DMS 273 (cell line): ENCODE measurements around the gene NAV2.
A peak's percentile ranks its signal among the peaks of the same experiment; 100 is the strongest.
"Not testable (repeated sequence)": the region's sequence is repeated elsewhere in the genome, so short reads cannot be mapped to it uniquely, and the experiment has no call there.

Experiments used
- DNase-seq: peaks from one replicate; lab custom pipeline; 2025; ENCODE audit not compliant: unreplicated experiment; lab: John Stamatoyannopoulos, UW

NAV2 gene

DNA sequence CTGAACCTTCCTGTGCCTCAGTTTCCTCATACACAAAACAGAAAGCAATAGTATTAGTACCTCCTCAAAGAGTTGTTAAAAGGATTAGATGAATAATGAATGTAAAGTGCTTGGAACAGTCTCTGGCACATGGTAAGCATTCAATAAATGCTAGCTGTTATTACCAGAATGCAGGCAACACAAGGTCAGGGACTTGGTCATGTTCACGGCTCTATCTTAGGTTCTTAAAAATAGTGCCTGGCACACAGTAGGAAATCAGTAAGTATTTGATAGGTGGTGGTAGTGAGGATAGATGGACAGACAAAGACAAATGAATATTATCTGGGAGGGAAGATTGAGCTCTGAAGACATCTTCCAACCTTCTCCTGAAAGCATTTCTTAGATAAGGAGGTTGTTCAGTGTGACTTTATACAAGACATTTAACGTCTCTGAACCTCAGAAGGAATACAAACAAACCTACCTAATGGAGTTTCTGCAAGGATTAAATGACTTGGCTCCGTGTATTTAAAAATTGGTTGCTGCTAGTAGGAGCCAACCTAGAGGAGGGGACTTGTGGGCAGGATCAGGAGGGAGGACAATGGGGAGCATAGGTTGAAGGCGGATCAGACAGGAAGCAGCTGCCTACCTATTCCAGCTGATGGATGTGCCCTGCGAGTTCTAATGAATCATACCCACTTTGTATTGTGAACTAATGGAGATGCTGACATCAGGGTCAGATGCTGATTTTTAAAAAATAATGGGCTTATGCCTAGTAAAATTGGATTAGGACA is 353.6 kb downstream of the NAV2 start:
- no peak for DNase-seq

DNA sequence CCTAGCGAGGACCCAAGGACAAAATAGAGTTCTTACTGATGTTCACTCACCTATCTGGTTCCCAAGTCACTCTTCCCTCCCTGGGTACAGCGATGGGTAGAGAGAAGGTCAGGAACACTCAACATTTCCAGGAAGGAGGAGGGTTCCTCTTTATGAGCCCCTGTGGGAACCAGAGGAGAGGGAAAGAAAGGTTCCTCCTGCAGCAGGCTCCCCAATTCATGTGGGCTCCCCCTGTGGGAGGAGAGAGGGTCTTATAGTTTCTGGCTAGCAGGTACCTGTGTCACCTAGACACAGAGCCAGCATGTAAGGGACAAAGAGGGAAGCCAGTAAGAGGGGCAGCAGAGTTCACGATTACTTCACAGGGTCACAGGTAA is 354.1 kb downstream of the NAV2 start:
- no peak for DNase-seq

DNA sequence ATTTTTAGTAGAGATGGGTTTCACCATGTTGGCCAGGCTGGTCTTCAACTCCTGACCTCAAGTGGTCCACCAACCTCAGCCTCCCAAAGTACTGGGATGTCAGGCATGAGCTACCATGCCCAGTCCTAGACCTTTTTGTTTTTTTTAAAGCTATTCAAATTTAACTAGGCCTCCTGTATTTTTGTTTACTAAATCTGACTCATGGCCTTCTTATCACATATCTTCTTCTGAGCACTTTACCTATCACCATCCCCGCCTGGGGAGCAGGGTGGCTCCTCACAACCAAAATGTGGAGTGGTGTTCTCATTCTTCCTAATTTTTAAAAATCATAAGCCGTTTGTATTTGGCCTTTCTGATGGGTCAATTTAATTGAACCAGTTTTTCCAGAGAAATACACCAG is 355.0 kb downstream of the NAV2 start:
- DNase-seq, result no peak

DNA sequence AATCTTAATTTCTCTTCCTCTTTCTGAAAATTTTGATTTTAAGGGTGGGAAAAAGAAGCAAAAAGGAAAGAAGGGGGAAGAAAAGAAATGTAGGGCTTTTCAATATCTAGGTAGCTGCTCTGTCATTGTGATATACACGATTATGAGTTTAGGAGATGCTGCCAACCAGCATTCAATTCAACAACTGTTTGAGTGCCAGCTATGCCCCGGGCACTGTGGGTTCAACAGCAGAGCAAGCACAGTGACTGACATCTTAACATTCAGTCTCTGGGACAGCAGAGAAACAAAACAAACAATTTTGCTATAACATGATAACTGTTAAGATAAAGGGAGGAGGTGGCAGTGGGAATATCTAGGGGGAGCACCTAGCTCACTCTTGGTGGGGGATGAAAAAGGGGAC is 356.1 kb downstream of the NAV2 start:
- no peak for DNase-seq

DNA sequence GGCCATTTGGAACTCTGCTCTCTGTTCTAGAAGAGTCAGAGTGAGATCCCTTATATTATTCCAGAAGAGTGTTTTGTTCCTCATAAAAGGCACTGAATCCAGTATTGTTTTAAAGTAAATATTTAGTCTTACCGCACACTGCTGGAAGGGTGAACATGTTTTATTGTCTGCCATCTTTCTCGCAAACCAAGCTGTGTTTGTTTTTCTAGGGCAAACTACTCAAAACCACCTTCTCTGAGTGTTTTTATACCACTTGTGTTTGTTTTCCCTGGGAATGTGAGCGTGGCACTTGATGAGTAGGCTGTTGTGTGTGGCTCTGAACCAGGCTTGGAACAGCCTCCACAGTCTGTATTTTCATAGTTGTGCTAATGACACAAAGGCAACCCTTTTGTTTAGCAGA is 357.8 kb downstream of the NAV2 start:
- no peak for DNase-seq

DNA sequence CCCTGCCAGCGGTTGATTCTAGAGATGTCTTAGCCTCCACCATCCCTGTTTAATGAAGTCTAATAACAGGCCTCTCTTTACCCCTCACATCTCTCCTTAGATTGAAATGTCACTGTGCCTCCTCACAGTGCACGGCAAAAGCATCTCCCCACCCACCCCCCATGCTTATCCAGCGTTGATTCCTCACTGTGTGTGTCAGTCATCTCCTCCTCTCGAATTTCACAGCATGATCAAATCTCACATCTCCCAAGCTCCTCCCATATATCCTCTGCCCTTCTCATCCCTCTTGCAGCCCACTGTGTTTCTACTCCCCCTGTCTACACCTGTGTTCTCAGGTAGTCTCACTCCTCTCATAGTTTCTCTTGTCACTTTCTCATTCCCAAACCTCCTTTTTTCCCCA is 363.0 kb downstream of the NAV2 start:
- DNase-seq, result no peak

DNA sequence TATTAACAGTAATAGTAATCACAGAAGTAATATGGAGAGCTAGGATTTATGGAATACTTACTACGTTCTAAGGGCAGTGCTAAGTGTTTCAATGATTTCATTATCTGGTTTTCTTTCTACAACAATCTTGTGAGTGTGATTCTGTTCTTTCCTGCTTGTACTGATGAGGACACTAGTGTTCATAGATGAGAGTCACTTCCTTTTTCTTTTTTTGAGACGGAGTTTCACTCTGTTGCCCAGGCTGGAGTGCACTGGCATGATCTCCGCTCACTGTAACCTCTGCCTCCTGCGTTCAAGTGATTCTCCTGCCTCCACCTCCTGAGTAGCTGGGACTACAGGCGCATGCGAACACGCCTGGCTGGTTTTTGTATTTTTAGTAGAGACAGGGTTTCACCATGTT is 366.2 kb downstream of the NAV2 start:
- no peak for DNase-seq

DNA sequence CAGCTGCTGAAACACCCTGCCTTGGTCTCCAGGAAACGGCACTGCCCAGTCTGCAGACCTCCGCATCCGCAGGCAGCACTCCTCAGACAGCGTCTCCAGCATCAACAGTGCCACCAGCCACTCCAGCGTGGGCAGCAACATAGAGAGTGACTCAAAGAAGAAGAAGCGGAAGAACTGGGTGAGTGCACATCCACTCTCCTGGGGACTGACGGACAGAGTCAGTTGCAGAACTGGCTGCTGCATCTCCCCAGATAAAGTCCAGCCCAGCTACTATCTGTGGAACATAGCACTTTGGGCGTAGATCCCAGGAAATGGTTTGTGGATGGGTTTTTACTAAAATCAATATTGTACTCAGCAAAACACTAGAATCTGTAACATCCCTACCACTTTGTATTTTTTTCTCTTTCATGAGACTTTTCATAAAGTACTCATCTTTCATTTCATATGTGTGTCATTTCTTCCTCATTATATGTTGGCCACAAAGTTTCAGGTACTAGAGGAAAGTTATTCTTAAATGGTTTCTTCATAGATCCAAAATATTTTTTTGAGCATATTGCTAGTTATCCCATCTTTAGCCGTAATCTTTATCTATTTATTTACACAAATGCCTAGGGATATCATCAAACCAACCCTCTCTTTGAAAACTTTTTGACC is 367.5 kb downstream of the NAV2 start:
- DNase-seq, result no peak

DNA sequence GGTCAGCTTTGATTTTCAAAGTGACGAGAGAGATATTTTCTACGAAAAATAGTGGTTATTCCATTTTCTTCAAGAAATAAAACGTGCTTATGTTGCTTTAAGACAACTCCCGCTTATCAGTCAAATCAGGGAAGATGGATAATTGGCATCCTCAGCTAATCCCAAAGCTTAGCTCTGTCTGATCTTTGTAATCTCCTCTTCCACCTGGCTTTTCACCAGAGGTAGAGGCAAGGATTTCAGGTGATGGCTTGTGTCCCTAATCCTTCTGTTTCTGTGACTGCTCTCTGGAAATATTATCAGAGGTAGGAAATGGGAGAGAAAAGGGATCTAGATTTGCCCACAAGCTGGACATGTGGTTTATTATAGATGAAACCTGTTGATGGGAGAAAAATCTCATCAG is 368.7 kb downstream of the NAV2 start:
- DNase-seq, result no peak

DNA sequence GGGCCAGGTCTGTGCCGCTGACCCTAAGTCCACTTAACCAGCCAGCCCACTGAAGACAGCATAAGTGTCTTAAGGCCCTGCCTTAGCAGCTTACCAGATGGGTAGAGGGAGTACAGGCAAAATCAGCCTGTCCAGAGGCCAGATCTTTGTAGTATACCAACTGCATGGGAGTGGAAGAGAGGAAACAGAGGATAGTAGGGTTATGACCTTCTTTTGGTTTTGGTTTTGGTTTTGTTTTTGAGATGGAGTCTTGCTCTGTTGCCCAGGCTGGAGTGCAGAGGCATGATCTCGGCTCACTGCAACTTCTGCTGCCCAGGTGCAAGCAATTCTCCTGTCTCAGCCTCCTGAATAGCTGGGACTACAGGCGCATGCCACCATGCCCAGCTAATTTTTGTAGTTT is 371.2 kb downstream of the NAV2 start:
- not testable (repeated sequence) for DNase-seq

DNA sequence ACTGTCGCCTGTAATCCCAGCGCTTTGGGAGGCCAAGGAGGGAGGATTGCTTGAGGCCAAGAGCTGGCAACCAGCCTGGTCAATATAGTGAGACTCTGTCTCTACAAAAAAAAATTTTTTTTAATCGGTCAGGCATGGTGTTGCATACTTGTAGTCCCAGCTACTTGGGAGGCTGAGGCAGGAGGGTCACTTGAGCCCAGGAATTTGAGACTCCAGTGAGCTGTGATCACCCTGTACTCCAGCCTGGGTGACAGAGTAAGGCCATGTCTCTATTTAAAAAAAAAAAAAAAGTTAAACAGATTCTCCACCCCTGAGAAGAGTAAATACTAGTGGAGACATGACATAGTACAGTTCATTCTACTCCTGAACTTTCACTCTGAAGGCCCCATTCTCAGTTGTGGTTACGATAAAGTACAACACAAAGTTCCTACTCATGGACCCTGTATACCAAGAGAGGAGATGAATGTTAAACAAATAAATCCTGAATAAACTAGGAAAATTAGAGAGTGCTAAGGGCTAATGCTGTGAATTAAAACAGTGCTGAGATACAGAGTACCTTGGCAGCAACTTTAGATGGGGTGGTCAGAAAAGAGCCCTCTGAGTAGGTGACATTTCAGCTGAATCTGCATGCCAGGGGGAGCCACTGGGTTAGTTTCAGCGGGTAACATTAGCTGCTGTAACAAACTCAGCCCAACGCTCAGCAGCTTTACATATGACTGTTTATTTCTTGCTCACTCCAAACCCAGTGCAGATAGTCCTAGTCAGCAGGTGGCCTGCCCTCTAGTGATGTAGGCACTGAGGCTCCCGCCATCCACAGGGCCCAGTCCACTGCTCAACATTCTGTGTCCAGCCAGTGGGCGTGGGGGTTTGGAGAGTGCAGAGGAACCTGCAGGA is 372.5 kb downstream of the NAV2 start:
- DNase-seq, result no peak

DNA sequence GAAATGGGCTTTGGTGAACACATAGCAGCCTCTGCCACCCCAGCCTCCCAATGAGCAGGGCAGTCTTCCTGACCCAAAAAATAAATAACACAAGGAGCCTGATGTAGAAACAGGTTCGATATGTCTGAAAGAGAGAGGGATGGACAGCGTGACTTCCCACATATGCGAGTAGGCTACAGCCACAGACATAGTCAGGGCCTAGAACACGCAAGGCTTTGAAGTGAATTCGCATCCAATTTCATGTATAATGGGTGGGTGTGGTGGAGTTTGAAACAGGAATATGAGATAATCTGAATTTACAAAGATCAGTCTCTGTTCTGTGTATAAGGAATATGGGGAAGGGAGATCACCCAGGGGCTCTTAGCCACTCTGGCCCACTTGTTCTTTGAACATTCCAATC is 373.3 kb downstream of the NAV2 start:
- DNase-seq, result no peak

DNA sequence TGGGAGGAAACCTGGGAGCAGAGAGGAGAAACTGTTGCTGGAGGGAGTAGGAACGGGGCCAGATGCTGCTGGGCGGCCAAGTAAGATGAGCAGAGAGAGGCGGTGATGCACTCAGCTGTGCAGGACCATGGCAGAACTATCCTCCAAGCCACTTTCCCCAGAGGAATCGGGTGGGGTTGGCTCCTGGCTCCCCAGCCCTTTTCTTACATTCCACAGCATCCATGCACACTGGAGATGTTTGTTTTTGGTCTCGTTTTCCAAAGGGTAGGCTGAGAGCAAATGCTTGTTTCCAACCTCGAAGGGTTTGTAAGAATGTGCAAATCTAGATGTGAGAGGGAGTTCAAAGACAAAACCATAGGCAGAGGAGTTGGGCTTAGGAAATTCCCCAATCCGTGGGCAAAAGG is 374.5 kb downstream of the NAV2 start:
- no peak for DNase-seq

DNA sequence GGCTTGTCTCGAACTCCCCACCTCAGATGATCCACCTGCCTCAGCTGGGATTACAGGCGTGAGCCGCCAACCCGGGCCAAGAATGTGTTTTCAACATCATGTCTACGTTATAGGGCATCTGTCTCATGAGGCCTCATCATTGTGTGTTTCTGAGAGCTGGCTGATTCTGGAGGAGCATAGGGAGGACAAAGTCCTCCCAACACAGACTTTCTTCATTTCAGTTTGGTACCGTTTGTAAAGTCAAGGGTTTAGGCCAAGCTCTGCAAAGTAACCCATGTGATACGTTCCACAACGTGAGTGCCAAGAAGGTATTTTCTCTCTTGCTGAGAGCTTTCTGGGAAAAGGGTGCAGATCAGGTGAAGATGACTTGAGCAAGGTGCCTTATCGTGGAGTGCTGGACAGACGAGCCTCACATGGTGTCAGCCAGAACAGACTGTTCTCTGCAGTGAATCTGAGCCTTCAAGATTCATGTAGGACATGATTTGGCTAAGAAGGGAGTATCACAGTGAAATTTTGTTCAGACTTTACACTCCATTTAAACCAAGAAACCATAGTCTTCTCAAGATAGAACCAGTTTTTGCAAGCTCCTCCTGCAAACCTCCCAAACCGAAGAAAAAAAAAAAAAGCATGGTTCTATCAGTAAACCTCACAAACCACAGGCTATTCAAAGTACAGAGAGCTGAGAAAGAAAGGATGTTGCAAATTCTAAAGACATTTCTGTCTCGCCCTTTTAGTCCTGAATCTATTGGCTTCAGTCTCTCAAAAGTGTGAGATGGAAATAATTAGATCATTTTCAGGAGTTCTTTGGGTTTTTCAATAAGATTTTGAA is 376.0 kb downstream of the NAV2 start:
- DNase-seq, result no peak

DNA sequence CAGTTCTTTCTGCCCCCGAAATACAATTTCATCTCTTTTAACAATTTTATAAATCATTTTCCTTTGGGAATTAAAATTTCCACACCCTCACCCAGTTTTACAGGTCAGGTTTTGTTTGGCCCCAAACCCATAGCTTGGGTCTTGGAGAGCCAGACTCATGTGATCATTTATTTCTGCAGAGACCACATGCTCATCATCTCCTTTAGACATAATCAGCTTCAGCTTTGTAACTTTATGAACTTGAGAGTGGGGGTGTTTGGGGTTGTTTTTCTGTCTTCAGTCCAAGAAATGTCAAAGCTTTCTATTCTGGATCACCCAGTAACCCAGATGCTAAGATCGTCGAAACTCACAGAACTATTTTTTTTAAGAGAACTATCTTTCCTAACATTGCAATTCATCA is 376.7 kb downstream of the NAV2 start:
- DNase-seq, result no peak

DNA sequence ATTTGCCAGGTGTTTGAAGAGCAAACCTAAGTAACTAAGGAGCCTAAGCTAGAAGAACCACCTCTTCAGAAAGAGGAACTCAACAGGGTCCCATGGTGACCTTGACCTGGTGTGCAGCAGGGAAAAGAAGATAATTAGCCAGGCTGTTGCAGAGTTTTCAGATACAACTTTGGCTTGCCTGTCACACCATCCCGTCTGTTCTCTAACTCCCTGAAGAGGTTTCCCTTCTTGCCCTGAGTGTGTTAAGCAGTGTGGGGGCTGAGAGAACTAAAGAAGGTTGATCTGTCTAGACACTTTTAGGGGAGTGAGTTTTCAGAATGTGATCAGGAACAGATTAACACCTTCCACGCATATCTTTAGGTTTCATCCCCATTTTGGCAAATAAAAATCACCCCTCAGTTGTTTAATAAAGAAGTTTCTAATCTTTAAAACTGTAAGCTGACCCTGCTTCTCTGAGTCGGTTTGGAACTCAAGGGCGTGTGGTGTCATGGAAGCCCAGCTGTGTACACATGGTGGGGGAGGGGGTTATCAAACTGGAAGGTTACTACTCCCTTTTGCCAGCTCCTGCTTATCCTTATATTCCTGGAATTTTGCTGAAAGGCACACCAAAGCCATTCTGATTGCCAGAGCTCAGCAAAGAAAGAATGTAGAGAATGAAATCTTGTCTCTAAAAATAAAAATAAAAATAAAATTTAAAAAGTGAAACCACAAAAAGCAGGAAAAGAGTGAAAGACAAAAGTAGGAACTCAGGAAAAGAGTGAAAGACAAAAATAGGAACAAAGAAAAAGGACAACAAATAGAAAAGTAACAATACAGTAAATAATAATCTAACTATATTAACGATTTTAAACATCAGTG is 377.4 kb downstream of the NAV2 start:
- peak; percentile 6 for DNase-seq

DNA sequence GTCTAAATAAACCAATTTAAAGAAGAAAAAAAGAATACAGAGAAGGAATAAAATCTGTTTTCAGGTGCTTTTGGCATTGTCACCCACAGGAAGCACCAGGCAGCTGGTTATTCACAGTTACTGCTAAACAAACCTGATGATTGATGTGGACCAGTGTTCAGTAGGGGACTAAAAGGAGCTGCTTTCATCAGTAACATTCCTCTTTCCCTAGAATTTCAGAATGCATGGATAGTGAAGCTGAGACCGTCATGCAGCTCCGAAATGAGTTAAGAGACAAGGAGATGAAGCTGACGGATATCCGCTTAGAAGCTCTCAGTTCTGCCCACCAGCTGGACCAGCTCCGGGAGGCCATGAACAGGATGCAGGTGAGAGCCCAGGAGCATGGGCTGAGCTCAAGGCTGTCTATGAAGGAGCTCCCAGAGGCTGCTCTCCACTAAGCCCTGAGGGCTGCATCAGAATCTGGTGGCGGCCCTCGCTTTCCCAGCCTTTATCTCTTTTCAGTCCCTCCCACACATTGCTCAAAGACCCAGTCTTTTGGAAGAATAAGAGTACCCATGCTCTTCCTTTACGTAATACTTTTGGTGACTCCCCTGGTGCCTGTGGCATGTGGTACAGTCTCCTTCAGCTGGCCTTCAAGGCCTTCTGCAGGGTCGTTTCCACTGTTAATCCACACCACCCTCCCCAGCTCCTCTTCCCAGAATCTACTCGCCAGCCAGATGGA is 378.2 kb downstream of the NAV2 start:
- DNase-seq, result no peak

DNA sequence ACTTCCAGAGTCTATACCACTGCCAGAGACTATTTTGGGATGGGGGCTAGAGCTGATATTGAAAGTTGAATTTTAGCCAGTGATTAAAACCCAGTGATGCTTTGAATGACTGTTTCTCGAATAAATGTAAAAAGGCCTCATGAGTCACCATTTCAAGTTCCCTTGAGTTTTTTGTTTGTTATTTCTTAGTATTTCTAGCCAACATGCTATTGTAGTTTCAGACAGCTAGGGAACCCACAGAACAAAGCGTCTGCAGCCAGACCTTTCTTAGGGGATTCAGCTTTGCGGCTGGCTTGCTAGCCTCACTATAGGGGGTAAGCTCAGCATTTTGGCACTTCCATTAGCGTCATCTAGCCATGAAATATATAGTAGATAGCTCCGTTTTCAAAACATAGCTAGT is 381.1 kb downstream of the NAV2 start:
- DNase-seq, result no peak

DNA sequence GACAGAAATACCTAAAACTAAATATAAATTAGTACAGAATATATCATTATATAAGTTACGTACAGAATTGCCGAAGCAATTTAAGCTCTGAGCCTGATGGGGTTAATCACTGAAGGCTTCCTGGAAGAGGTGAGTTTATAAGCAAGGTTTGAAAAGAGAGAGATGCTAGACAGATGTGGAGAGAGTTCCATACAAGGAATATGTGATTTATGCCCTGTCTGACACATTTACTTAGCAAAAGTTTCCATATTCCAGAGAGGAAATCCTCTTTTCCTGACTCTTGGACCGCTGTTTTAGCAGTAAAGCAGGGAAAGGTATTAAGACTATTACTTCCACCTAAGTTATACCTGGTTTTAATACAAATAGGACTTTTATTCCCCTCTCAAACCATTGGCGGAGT is 382.6 kb downstream of the NAV2 start:
- DNase-seq, result no peak
